Dermis microvascular lymphatic vessel endothelial cell (primary cell): Measurements from ENCODE around the gene BBOX1. TPM values are rescaled to one million over a fixed set of nuclear protein-coding genes. Genes with fewer than 3 reads are reported as not detected.
"Not testable (repeated sequence)": the region's sequence is repeated elsewhere in the genome, so short reads cannot be mapped to it uniquely, and the experiment has no call there.

ENCODE experiments used
- DNase-seq, 2 donors: peaks; one replicate each; pipeline versions ENCODE4 v3.0.0 to v3.0.0-alpha.2; 2010; ENCODE audit warnings: low read depth in 2 of 2
- total RNA-seq: library from RNA; depleted of rRNA; stranded (reverse); fragments of >200 nt; gene quantifications from 2 replicates; pipeline ENCODE4 v1.2.1, GENCODE V29; 2014

BBOX1 gene
- total RNA-seq, 1 donor from 2014 or later, result not detected

- no peak for DNase-seq
Measured at GRCh38 chr11:27124514-27125264, 84.1 kb downstream of the BBOX1 start.

GRCh38 chr11:27129686-27130085 is 89.1 kb downstream of the BBOX1 start:
- DNase-seq, result no peak

- no peak for DNase-seq
Measured at GRCh38 chr11:27130806-27131205, 90.2 kb downstream of the BBOX1 start.

GRCh38 chr11:27135924-27136329 is 95.3 kb downstream of the BBOX1 start:
- DNase-seq, result not testable (repeated sequence)

- no peak for DNase-seq
Measured at GRCh38 chr11:27138716-27139115, 98.1 kb downstream of the BBOX1 start.

- no peak for DNase-seq
Measured at GRCh38 chr11:27139742-27140367, 99.2 kb downstream of the BBOX1 start.

GRCh38 chr11:27141576-27141975 is 101.0 kb downstream of the BBOX1 start:
- DNase-seq, result no peak

- no peak for DNase-seq
Measured at GRCh38 chr11:27147916-27148315, 107.3 kb downstream of the BBOX1 start.

GRCh38 chr11:27148506-27148905 is 107.9 kb downstream of the BBOX1 start:
- DNase-seq, result no peak

GRCh38 chr11:27150098-27150497 is 109.5 kb downstream of the BBOX1 start:
- no peak for DNase-seq

GRCh38 chr11:27153136-27153535 is 112.5 kb downstream of the BBOX1 start:
- DNase-seq, result no peak

- DNase-seq, result peak; percentile 34 to 74
Measured at GRCh38 chr11:27158456-27159334, 118.1 kb downstream of the BBOX1 start.

GRCh38 chr11:27159335-27159679 is 118.7 kb downstream of the BBOX1 start:
- no peak for DNase-seq

GRCh38 chr11:27161071-27161470 is 120.5 kb downstream of the BBOX1 start:
- no peak for DNase-seq

- DNase-seq, result no peak
Measured at GRCh38 chr11:27162237-27162636, 121.6 kb downstream of the BBOX1 start.

GRCh38 chr11:27166130-27166529 is 125.5 kb downstream of the BBOX1 start:
- DNase-seq, result no peak

GRCh38 chr11:27171376-27171958 is 130.9 kb downstream of the BBOX1 start:
- no peak for DNase-seq

- no peak for DNase-seq
Measured at GRCh38 chr11:27173545-27173944, 132.9 kb downstream of the BBOX1 start.

- DNase-seq, result no peak
Measured at GRCh38 chr11:27174021-27174420, 133.4 kb downstream of the BBOX1 start.

- no peak for DNase-seq
Measured at GRCh38 chr11:27174672-27175210, 134.1 kb downstream of the BBOX1 start.

GRCh38 chr11:27175562-27175961 is 134.9 kb downstream of the BBOX1 start:
- DNase-seq, result not testable (repeated sequence)
